Upper lobe of left lung (tissue), 4 donors: Measurements from ENCODE around the gene GRIK4.

Experiments used
- CTCF ChIP-seq, 6 experiments: fragments of 450-650 bp in 4 of 6; fragments of 200-600 bp in 2 of 6; sonication (generic) in 2 of 6; IDR thresholded peaks; one replicate each; pipeline ENCODE4 v1.5.1; 2016 to 2019; ENCODE audit warnings: antibody characterized with exemption in 6 of 6
- EP300 ChIP-seq, 4 donors: sonication (generic); formaldehyde crosslinking; IDR thresholded peaks; one replicate each; pipeline ENCODE4 v1.5.1; 2017; ENCODE audit warnings: antibody characterized with exemption in 4 of 4, control low read depth in 2 of 4
- POLR2A ChIP-seq, 4 donors: fragments of 450-650 bp; IDR thresholded peaks; one replicate each; pipeline ENCODE4 v1.5.1; 2016 to 2017; ENCODE audit warnings: antibody characterized with exemption in 4 of 4, mild to moderate bottlenecking in 2 of 4
- POLR2AphosphoS5 ChIP-seq, 2 donors: sonication (generic); formaldehyde crosslinking; IDR thresholded peaks; one replicate each; pipeline ENCODE4 v1.5.1; 2017; ENCODE audit warnings: antibody characterized with exemption in 2 of 2

- TF ChIP-seq POLR2A (IDR thresholded peaks at IDR 0.05) = no peak
- no peak for TF ChIP-seq EP300 (IDR thresholded peaks at IDR 0.05)
- no peak for TF ChIP-seq CTCF (IDR thresholded peaks at IDR 0.05)
- no peak for TF ChIP-seq POLR2AphosphoS5 (IDR thresholded peaks at IDR 0.05)
These were observed 323.2 kb downstream of the GRIK4 start for GRCh38 chr11:120834686-120835210.
